ENCODE measurements around the gene ECHS1.
"Not testable (repeated sequence)": the region's sequence is repeated elsewhere in the genome, so short reads cannot be mapped to it uniquely, and the experiment has no call there.

ECHS1 gene

DNA sequence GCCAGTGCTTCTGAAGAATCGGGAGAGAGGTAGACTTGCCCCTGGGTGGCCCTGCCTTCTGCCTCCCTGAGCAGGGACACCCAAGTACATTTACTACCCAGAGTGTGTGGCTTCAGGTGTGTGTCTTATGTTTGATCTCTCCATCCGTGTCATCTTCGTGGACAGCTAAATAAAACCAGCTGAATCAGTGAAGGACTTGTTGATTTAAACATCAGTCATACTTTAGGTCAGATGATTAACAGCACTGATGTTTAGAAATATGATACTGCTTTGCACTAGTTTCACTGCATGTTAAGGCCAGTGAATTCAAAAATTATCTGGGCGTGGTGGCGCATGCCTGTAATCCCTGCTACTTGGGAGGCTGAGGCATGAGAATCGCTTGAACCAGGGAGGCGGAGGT lies 24.8 kb upstream of the ECHS1 start:
- no peak for DNase-seq

- DNase-seq: no peak
These were observed 23.0 kb upstream of the ECHS1 start for GRCh38 chr10:133396035-133396624.

DNA sequence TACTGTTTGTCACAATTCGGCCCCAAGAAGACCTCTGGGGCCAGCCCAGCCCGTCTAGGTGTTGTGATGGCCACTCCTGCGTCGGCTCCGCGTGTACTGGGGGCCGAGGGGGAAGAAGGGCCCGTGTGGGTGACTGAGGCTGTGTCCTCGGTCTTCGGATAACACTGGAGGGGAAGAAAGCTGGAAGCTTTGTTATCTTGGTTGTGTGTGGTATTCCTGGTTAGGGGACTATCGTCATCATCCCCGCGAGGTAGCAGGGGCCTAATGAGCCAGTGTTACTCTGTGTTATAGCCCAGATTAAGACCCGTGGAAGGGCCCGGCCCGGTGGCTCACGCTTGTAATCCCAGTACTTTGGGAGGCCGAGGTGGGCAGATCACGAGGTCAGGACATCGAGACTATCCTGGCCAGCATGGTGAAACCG lies 21.7 kb upstream of the ECHS1 start:
- no peak for DNase-seq

- DNase-seq: peak; percentile 63
These were observed 21.0 kb upstream of the ECHS1 start, which contains the start of gene MTG1 for GRCh38 chr10:133394064-133394663. Gene MTG1, plus strand, starts transcription at chr10:133394157. Its CDS starts 64 bp downstream, at chr10:133394221.

DNA sequence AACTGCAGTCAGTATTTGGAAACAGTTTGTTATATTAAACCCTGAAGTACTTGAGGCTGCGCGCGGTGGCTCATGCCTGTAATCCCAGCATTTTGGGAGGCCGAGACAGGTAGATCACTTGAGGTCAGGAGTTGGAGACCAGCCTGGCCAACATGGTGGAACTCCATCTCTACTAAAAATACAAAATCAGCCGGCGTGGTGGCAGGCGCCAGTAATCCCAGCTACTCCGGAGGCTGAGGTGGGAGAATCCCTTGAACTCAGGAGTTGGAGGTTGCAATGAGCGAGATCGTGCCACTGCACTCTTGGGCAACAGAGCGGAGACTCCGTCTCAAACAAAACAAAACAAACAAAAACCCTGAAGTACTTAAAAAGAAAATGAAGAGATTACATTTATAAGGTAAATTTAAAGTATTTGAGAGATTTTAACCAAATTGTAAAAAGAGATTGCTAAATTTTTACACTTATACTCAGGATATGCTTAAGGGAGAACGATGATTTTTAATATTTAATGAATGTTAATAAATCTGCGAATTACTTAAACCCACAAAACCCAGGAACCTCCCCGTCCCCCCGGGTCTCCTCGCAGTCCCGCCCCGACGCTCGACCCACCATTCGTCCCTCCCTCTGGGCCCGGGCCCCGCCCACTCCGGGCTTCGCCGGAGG lies 20.4 kb upstream of the ECHS1 start:
- DNase-seq: no peak

- DNase-seq: no peak
These were observed 18.8 kb upstream of the ECHS1 start for GRCh38 chr10:133391761-133392518.

DNA sequence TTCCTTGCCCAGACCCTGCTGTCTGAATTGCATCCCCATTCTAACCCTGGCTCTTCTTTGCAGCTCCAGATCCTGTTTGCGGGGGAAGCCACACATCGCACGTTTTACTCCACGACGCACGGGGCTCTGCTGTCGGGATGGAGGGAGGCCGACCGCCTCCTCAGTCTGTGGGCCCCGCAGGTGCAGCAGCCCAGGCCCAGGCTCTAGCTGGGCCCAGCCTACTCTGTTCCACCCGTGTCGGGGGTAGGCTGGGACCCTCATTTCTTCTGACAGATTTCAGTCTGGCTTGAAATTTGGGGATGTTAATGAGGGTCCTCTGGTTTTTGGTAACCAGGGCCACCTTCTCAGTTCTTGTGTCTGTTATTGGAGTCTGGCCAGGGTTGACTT lies 18.1 kb upstream of the ECHS1 start:
- DNase-seq: no peak

- no peak for DNase-seq
These were observed 17.6 kb upstream of the ECHS1 start for GRCh38 chr10:133390597-133391248.

- DNase-seq: no peak
These were observed 16.0 kb upstream of the ECHS1 start for GRCh38 chr10:133388973-133389818.

DNA sequence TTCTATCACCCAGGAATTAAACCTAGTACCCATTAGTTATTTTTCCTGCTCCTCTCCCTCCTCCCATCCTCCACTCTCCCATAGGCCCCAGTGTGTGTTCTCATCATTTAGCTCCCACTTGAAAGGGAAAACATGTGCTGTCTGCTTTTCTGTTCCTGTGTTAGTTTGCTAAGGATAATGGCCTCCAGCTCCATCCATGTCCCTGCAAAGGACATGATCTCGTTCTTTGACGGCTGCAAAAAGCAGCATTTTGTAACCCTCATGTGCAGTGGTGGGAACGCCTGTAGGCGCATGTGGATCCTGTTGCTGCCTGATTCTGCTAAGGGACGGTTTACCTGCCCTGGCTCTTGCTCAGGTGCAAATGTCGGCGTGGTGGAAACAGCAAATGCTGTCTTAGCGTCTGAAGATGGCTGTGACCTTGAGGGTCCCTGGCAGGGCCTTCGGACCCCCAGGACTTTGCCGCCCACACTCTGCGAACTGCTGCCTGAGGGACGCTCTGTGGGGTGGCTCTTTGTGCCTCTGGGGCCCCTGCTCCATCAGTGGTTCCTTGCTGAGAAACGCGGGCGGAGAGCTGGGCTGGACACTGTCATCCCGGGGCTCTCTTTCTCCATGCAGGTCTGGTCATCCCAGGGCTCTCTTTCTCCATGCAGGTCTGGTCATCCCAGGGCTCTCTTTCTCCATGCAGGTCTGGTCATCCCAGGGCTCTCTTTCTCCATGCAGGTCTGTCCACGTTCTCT lies 15.2 kb upstream of the ECHS1 start:
- no peak for DNase-seq

DNA sequence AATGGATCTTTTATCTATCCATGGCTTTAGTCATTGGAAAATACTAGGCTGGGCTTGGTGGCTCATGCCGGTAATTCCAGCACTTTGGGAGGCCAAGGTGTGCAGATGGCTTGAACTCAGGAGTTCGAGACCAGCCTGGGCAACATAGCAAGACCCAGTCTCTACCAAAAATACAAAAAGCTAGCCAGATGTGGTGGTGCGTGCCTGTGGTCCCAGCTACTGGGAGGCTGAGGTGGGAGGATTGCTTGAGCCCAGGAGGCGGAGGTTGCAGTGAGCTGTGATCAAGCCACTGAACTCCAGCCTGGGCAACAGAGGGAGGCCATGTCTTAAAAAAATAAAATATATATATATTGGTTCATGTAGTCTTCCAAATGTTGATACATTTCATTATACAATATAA lies 13.8 kb upstream of the ECHS1 start:
- DNase-seq: not testable (repeated sequence)

DNA sequence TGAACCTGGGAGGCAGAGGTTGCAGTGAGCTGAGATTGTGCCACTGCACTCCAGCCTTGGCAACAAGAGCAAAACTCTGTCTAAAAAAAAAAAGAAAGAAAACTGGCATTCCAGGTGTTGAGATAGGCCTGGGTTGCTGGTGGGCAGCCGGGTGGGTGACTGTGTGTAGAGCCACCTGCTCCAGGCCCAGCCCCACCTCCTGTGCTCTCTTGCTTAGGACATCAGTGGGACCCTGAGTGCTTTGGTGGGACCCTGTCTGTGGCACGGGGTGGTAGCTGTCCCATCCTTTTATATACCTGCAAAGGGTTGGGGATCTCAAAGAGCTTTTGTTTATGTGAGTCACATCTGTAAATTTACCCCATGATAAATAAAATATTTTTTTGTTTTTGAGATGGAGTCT lies 12.1 kb upstream of the ECHS1 start:
- DNase-seq: no peak

GRCh38 chr10:133384071-133384470 lies 10.9 kb upstream of the ECHS1 start:
- DNase-seq: no peak

- no peak for DNase-seq
These were observed 10.4 kb upstream of the ECHS1 start for GRCh38 chr10:133383551-133383950.

DNA sequence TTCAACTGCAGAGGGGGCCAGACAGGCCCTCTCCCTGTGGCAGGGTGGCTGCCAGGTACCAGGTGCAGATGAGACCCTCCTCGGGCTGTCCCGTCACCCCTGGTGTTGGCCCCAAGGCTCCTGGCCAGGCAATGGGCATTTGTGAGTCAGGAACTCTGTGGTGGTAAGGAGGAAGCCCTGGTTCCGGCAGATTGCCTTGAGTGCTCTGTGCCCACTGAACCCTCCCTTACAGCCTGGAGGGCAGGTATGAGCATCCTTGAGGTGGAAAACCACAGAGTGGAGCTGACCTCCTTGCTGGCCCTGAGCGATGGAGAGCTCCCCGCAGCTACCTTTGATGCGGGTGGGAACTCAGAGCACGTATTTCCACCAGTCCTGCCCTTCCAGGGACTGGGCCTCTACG lies 7.9 kb upstream of the ECHS1 start:
- no peak for DNase-seq

DNA sequence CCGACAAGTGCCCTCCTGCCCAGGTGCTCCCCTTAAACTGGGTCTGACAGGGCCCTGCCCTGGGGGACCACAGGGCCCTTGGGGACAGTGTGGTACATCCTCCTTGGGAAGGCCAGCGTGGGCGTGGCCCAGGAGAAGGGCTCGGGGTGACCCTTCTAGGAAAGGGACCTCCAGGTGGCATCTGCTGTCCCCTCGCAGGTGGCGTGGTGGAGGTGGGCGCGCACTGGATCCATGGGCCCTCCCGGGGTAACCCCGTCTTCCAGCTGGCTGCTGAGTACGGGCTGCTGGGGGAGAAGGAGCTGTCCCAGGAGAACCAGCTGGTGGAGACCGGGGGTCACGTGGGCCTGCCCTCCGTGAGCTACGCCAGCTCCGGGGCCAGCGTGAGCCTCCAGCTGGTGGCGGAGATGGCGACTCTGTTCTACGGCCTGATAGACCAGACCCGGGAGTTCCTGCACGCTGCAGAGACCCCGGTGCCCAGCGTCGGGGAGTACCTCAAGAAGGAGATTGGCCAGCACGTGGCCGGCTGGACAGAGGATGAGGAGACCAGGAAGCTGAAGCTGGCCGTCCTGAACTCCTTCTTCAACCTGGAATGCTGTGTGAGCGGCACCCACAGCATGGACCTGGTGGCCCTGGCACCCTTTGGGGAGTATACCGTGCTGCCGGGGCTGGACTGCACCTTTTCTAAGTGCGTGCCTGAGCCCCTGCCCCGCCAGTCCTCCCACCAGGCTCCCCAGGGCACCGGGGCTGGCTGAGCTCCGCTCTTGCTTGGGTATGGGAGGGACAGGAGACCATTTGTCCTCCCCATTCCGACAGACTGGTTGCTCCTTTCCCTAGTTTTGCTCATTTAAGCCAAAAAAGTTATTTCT lies 6.9 kb upstream of the ECHS1 start:
- no peak for DNase-seq

GRCh38 chr10:133379152-133379800 lies 6.1 kb upstream of the ECHS1 start, which contains the start of gene PAOX:
Gene PAOX, plus strand, starts transcription at chr10:133379262. Its CDS starts 55 bp downstream, at chr10:133379317.
- no peak for DNase-seq

DNA sequence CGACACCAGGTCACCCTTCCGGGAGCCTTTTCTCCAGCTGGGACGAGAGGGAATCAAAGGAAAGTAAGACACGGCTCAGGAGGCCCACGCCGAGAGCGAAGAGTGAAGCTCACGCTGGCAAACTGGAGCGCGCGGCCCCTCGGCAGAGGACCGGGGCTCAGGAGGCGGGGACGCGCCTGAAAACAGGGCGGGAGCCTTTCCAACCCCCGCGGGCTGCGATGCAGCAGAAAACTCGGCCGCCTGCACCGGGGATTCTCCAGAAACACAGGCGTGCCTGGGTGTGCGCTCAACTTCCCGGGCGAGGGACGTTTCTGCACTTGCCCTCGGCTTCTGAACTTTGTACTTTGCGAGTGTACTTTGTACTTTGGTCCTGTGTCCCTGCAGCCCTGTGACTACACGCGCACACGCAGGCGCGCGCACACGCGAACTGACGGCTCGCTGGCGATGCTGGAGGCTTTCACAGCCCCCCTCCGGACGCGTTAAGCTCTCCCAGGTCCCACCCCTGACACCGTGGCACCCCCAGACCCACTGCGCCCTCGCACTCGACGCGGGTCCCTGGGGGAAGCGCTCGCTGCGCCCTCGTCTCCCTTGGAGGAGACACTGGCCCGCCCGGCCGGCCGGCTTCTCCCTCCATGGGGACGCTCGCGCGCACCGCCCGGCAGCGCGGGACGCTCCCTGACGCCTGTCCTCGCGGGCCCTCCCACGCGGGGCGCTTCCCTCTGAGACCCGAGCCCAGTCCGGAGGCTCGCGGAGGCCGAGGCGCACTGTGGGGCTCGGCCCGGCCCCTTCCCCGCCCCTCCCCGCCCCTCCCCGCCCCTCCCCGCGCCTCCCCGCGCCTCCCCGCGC lies 5.3 kb upstream of the ECHS1 start:
- DNase-seq: no peak

- no peak for DNase-seq
These were observed 4.7 kb upstream of the ECHS1 start for GRCh38 chr10:133377818-133378250.

Measured in cortex of kidney (tissue), 1 donor.